Measurements from ENCODE around the gene SARS1. TPM values are rescaled to one million over a fixed set of nuclear protein-coding genes. Genes with fewer than 3 reads are reported as not detected.

Gene SARS1
- total and polyA plus RNA-seq, 4 donors, result 118 to 212 (median 147) TPM

- DNase-seq, result no peak
- Histone ChIP-seq H3K4me1 (ENCODE audit: control insufficient read depth in 5 of 5, insufficient read depth in 5 of 5, low read length in 5 of 5) (peaks cover 0 to 31% (median 13%) of the 10 kb centered on the region in 5 donors), H3K9me3 (ENCODE audit: control insufficient read depth in 4 of 4, insufficient read depth in 3 of 4, low read length in 3 of 4) (no peaks in the 10 kb centered on the region), H3K4me3 (no peak overlapping the region), H3K27me3 (ENCODE audit: control insufficient read depth in 3 of 3, insufficient read depth in 3 of 3, low read length in 2 of 3) (no peaks in the 10 kb centered on the region), H3K9ac (ENCODE audit: insufficient read depth in 1 of 2, low read length in 2 of 2) (no peak overlapping the region), H3K27ac (ENCODE audit: low read depth in 1 of 2, low read length in 1 of 2) (no peak overlapping the region), H3K36me3 (ENCODE audit: control insufficient read depth in 4 of 4, insufficient read depth in 4 of 4, low read length in 4 of 4) (peaks cover 0 to 5% (median under 1%) of the 10 kb centered on the region in 4 donors)
- no peak for ATAC-seq (ENCODE audit: insufficient read depth, low FRiP score)
- TF ChIP-seq CTCF (IDR thresholded peaks at IDR 0.05; ENCODE audit: control extremely low read depth, extremely low read depth), result no peak
- 67 to 76% methylated on average over 14 to 15 of the region's 15 CpGs for WGBS, 2 donors
These were observed 41.5 kb downstream of the SARS1 start for GRCh38 chr1:109255097-109255651.

GRCh38 chr1:109255678-109256077 lies 42.0 kb downstream of the SARS1 start:
- no peak overlapping the region for H3K9ac ChIP-seq (ENCODE audit: insufficient read depth in 1 of 2, low read length in 2 of 2)
- H3K27ac ChIP-seq (ENCODE audit: low read depth in 1 of 2, low read length in 1 of 2), result no peak overlapping the region
- peaks cover 0 to 5% (median under 1%) of the 10 kb centered on the region in 4 donors for H3K36me3 ChIP-seq (ENCODE audit: control insufficient read depth in 4 of 4, insufficient read depth in 4 of 4, low read length in 4 of 4)
- WGBS, 2 donors, result 91 to 96% methylated on average over 5 of the region's 5 CpGs
- TF ChIP-seq CTCF (IDR thresholded peaks at IDR 0.05; ENCODE audit: control extremely low read depth, extremely low read depth), result no peak
- no peak for ATAC-seq (ENCODE audit: insufficient read depth, low FRiP score)
- no peak for DNase-seq
- no peaks in the 10 kb centered on the region for H3K9me3 ChIP-seq (ENCODE audit: control insufficient read depth in 4 of 4, insufficient read depth in 3 of 4, low read length in 3 of 4)
- no peaks in the 10 kb centered on the region for H3K27me3 ChIP-seq (ENCODE audit: control insufficient read depth in 3 of 3, insufficient read depth in 3 of 3, low read length in 2 of 3)
- peaks cover 0 to 30% (median 11%) of the 10 kb centered on the region in 5 donors for H3K4me1 ChIP-seq (ENCODE audit: control insufficient read depth in 5 of 5, insufficient read depth in 5 of 5, low read length in 5 of 5)
- H3K4me3 ChIP-seq, result no peak overlapping the region

GRCh38 chr1:109256085-109256484 lies 42.4 kb downstream of the SARS1 start:
- DNase-seq (no peak), ATAC-seq (ENCODE audit: insufficient read depth, low FRiP score) (no peak)
- Histone ChIP-seq H3K9ac (ENCODE audit: insufficient read depth in 1 of 2, low read length in 2 of 2) (no peak overlapping the region), H3K4me1 (ENCODE audit: control insufficient read depth in 5 of 5, insufficient read depth in 5 of 5, low read length in 5 of 5) (peaks cover 0 to 30% (median 11%) of the 10 kb centered on the region in 5 donors), H3K27me3 (ENCODE audit: control insufficient read depth in 3 of 3, insufficient read depth in 3 of 3, low read length in 2 of 3) (no peaks in the 10 kb centered on the region), H3K27ac (ENCODE audit: low read depth in 1 of 2, low read length in 1 of 2) (no peak overlapping the region), H3K4me3 (no peak overlapping the region), H3K9me3 (ENCODE audit: control insufficient read depth in 4 of 4, insufficient read depth in 3 of 4, low read length in 3 of 4) (no peaks in the 10 kb centered on the region), H3K36me3 (ENCODE audit: control insufficient read depth in 4 of 4, insufficient read depth in 4 of 4, low read length in 4 of 4) (peaks cover 0 to 5% (median under 1%) of the 10 kb centered on the region in 4 donors)
- TF ChIP-seq CTCF (IDR thresholded peaks at IDR 0.05; ENCODE audit: control extremely low read depth, extremely low read depth), result no peak
- WGBS, 2 donors, result 79 to 96% methylated on average over 7 of the region's 7 CpGs
